Mesenchymal stem cell (in vitro differentiated cells and primary cell): ENCODE data around the gene P3H3.
"Not testable (repeated sequence)": the region's sequence is repeated elsewhere in the genome, so short reads cannot be mapped to it uniquely, and the experiment has no call there.

ENCODE experiments used
- DNase-seq: peaks from one replicate; pipeline ENCODE4 v3.0.0-alpha.2; 2013
- H2AFZ ChIP-seq: one replicate; pipeline ENCODE4 v1.6.1; 2013; ENCODE audit warnings: low read depth, mild to moderate bottlenecking, control low read depth, inconsistent platforms, low read length, moderate library complexity
- H2AK5ac ChIP-seq: 2 replicates; pipeline ENCODE4 v1.6.1; 2013; ENCODE audit warnings: low read length, moderate library complexity, mild to moderate bottlenecking, inconsistent platforms; ENCODE audit not compliant: severe bottlenecking
- H2BK120ac ChIP-seq: one replicate; pipeline ENCODE4 v1.6.1; 2013; ENCODE audit warnings: low read depth, mild to moderate bottlenecking, inconsistent platforms, low read length, moderate library complexity
- H2BK12ac ChIP-seq, 2 experiments: one replicate each; pipeline ENCODE4 v1.6.1; 2013; ENCODE audit warnings: inconsistent platforms in 2 of 2, low read length in 2 of 2, mild to moderate bottlenecking in 2 of 2, moderate library complexity in 2 of 2, control low read depth in 1 of 2
- H2BK15ac ChIP-seq: one replicate; pipeline ENCODE4 v1.6.1; 2013; ENCODE audit warnings: mild to moderate bottlenecking, low read depth, inconsistent platforms; ENCODE audit not compliant: poor library complexity, severe bottlenecking
- H2BK5ac ChIP-seq: 2 replicates; pipeline ENCODE4 v1.6.1; 2013; ENCODE audit warnings: low read depth, mild to moderate bottlenecking, low read length, control low read depth, inconsistent platforms; ENCODE audit not compliant: poor library complexity, severe bottlenecking
- H3K14ac ChIP-seq, 2 experiments: one replicate each; pipeline ENCODE4 v1.6.1; 2013; ENCODE audit warnings: inconsistent platforms in 2 of 2, low read length in 2 of 2, control low read depth in 1 of 2, mild to moderate bottlenecking in 1 of 2, moderate library complexity in 1 of 2
- H3K18ac ChIP-seq, 2 experiments: one replicate each; pipeline ENCODE4 v1.6.1; 2013; ENCODE audit warnings: inconsistent platforms in 2 of 2, low read length in 2 of 2, control low read depth in 1 of 2, low read depth in 1 of 2, mild to moderate bottlenecking in 1 of 2
- H3K23ac ChIP-seq, 2 experiments: one replicate each; pipeline ENCODE4 v1.6.1; 2013; ENCODE audit warnings: inconsistent platforms in 2 of 2, low read length in 2 of 2, mild to moderate bottlenecking in 2 of 2, moderate library complexity in 2 of 2, control low read depth in 1 of 2
- H3K27ac ChIP-seq: 2 replicates; pipeline ENCODE4 v1.5.1; 2013; ENCODE audit warnings: mild to moderate bottlenecking, moderate library complexity, low read length, control low read depth, inconsistent platforms; ENCODE audit not compliant: poor library complexity, severe bottlenecking
- H3K27me3 ChIP-seq, 2 experiments: 2 replicates each; pipeline versions ENCODE4 v1.6.1 to v1.7.0; 2013; ENCODE audit warnings: low read length in 2 of 2, mild to moderate bottlenecking in 2 of 2, moderate library complexity in 2 of 2, control low read depth in 1 of 2, inconsistent platforms in 1 of 2; ENCODE audit not compliant: control insufficient read depth in 1 of 2, insufficient read depth in 1 of 2
- H3K36me3 ChIP-seq, 2 experiments: 2 replicates each; pipeline versions ENCODE4 v1.6.1 to v1.7.0; 2013; ENCODE audit warnings: low read length in 2 of 2, control low read depth in 1 of 2, inconsistent platforms in 1 of 2, low read depth in 1 of 2, mild to moderate bottlenecking in 1 of 2; ENCODE audit not compliant: insufficient read depth in 2 of 2, control insufficient read depth in 1 of 2
- H3K4ac ChIP-seq, 2 experiments: one replicate each; pipeline ENCODE4 v1.6.1; 2013; ENCODE audit warnings: inconsistent platforms in 2 of 2, low read length in 2 of 2, mild to moderate bottlenecking in 2 of 2, moderate library complexity in 2 of 2, control low read depth in 1 of 2, low read depth in 1 of 2
- H3K4me1 ChIP-seq: 2 replicates; pipeline ENCODE4 v1.6.1; 2013; ENCODE audit warnings: low read depth, low read length, control low read depth; ENCODE audit not compliant: control insufficient read depth, insufficient read depth
- H3K4me2 ChIP-seq: 2 replicates; pipeline ENCODE4 v1.6.1; 2013; ENCODE audit warnings: low read length, mild to moderate bottlenecking, inconsistent platforms; ENCODE audit not compliant: poor library complexity, severe bottlenecking
- H3K4me3 ChIP-seq, 2 experiments: 2 replicates each; pipeline versions ENCODE4 v1.5.1 to v1.7.0; 2013; ENCODE audit warnings: low read length in 2 of 2, mild to moderate bottlenecking in 2 of 2, control low read depth in 1 of 2, low read depth in 1 of 2; ENCODE audit not compliant: insufficient read depth in 1 of 2
- H3K79me1 ChIP-seq: replicated peaks from 2 replicates; pipeline ENCODE4 v1.6.1; 2013; ENCODE audit warnings: mild to moderate bottlenecking, control low read depth, low read length, inconsistent platforms; ENCODE audit not compliant: poor library complexity, severe bottlenecking
- H3K9ac ChIP-seq: 2 replicates; pipeline ENCODE4 v1.7.0; 2013; ENCODE audit warnings: mild to moderate bottlenecking, low read length, moderate library complexity
- H3K9me3 ChIP-seq: 2 replicates; pipeline ENCODE4 v1.7.0; 2013; ENCODE audit warnings: mild to moderate bottlenecking, low read length; ENCODE audit not compliant: control insufficient read depth
- H4K8ac ChIP-seq: one replicate; pipeline ENCODE4 v1.6.1; 2013; ENCODE audit warnings: inconsistent platforms, mild to moderate bottlenecking, low read length, moderate library complexity
- H4K91ac ChIP-seq: one replicate; pipeline ENCODE4 v1.6.1; 2013; ENCODE audit warnings: mild to moderate bottlenecking, low read length, inconsistent platforms
- WGBS: methylation state at CpG from one replicate; pipeline ENCODE4 v1.1.7; 2013; ENCODE audit warnings: mixed read lengths; 5-methylcytosine and 5-hydroxymethylcytosine counted together

P3H3 gene

GRCh38 chr12:6888794-6889193, 60.6 kb downstream of the P3H3 start:
- not testable (repeated sequence) for H3K9ac ChIP-seq, H3K18ac ChIP-seq, H3K4ac ChIP-seq, H2BK12ac ChIP-seq, H3K23ac ChIP-seq, H3K27me3 ChIP-seq, H2BK5ac ChIP-seq, H3K27ac ChIP-seq, H2BK15ac ChIP-seq, H2AK5ac ChIP-seq, H2AFZ ChIP-seq, H4K8ac ChIP-seq, H3K14ac ChIP-seq, H3K4me3 ChIP-seq, H4K91ac ChIP-seq, H3K4me2 ChIP-seq, H3K9me3 ChIP-seq, H2BK120ac ChIP-seq, DNase-seq, H3K79me1 ChIP-seq
- Histone ChIP-seq H3K36me3 (peaks cover 12 to 20% of the 10 kb centered on the region in 2 experiments), H3K4me1 (peaks cover 11% of the 10 kb centered on the region)
- WGBS = 92% methylated on average over 5 of the region's 7 CpGs
